Prostate gland (tissue), 2 donors: Measurements from ENCODE around the gene EDN2. TPM values are rescaled to one million over a fixed set of nuclear protein-coding genes. Genes with fewer than 3 reads are reported as not detected.

Experiments
- DNase-seq: peaks from one replicate; pipeline ENCODE4 v3.0.0-alpha.2; 2019; ENCODE audit warnings: low spot score
- H3K27ac ChIP-seq, 2 donors: fragments of 200-600 bp; sonication (generic); 2 replicates each; pipeline ENCODE4 v1.5.1; 2017 to 2019
- H3K27me3 ChIP-seq: fragments of 200-600 bp; sonication (generic); replicated peaks from 2 replicates; pipeline ENCODE4 v1.5.1; 2019; ENCODE audit not compliant: insufficient read depth
- H3K36me3 ChIP-seq, 2 donors: fragments of 200-600 bp; sonication (generic); 1 replicate in 1 of 2; 2 replicates in 1 of 2; pipeline versions ENCODE4 v1.5.1 to v1.8.1; 2017 to 2019
- H3K4me1 ChIP-seq: fragments of 200-600 bp; sonication (generic); replicated peaks from 2 replicates; pipeline ENCODE4 v1.5.1; 2019
- H3K4me3 ChIP-seq, 2 donors: fragments of 200-600 bp; sonication (generic); 2 replicates each; pipeline ENCODE4 v1.5.1; 2017 to 2019
- H3K9me3 ChIP-seq: fragments of 200-600 bp; sonication (generic); 2 replicates; pipeline ENCODE4 v1.5.1; 2017
- POLR2A ChIP-seq: fragments of 450-650 bp; IDR thresholded peaks from one replicate; pipeline ENCODE4 v1.6.1; 2016; ENCODE audit warnings: antibody characterized with exemption, mild to moderate bottlenecking
- POLR2AphosphoS5 ChIP-seq: sonication (generic); formaldehyde crosslinking; IDR thresholded peaks from one replicate; pipeline ENCODE4 v1.6.1; 2017; ENCODE audit warnings: antibody characterized with exemption
- WGBS: methylation state at CpG from one replicate; pipeline ENCODE4 v1.1.5; 2018; 5-methylcytosine and 5-hydroxymethylcytosine counted together
- intact Hi-C: fragments of 100-400 bp; cut with DNase I; formaldehyde crosslinking; loops from one replicate; pipeline ENCODE4 v1.14.2; 2022
- total RNA-seq, 2 donors: library from RNA; depleted of rRNA; stranded (reverse); fragments of >200 nt; gene quantifications; one replicate each; pipeline ENCODE4 v1.1.0, GENCODE V29; 2016
- TF ChIP-seq, protein P1 (sequence below), 4 experiments: fragments of 200-600 bp in 2 of 4; fragments of 450-650 bp in 2 of 4; sonication (generic) in 2 of 4; IDR thresholded peaks; 1 replicate in 3 of 4; 2 replicates in 1 of 4; pipeline ENCODE4 v1.5.1; 2016 to 2019; ENCODE audit warnings: antibody characterized with exemption in 4 of 4, mild to moderate bottlenecking in 2 of 4, moderate library complexity in 2 of 4

The EDN2 gene
- total RNA-seq, 2 donors from 2014 or later, result 2.6 to 12.6 TPM

DNA sequence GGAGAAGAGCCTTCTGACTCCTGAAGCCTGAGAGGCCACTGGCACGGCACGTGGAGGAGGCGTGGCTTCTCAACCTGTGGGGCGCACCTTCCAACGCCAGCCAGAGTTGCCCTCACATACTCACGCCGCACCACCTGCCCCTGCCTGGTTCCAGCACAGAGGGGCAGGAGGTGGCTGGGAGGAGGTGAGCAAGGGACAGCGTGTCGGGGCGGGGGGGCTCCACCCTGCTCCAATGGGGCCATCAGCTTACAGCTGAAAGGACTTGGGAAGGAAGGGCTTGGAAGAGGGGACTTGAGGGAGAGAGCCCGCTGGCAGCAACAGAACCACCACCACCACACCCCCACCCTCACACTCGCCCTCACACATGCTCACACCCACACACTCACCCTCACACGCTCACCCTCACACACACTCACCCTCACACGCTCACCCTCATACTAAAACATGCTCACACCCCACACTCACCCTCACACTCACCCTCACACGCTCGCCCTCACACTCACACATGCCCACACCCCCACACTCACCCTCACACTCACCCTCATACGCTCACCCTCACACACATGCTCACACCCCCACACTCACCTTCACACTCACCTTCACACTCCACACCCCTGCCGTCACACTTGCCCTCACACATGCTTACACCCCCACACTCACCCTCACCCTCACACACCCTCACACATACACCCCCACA is 41.6 kb upstream of the EDN2 start:
- Histone ChIP-seq H3K9me3 (no peaks in the 10 kb centered on the region), H3K36me3 (no peaks in the 10 kb centered on the region), H3K27me3 (no peaks in the 10 kb centered on the region), H3K4me3 (no peak overlapping the region), H3K4me1 (no peaks in the 10 kb centered on the region), H3K27ac (no peak overlapping the region)
- intact Hi-C loops, result no loop called here
- DNase-seq, result no peak
- WGBS, result 67% methylated on average over 14 of the region's 18 CpGs
- TF ChIP-seq, protein P1, sequence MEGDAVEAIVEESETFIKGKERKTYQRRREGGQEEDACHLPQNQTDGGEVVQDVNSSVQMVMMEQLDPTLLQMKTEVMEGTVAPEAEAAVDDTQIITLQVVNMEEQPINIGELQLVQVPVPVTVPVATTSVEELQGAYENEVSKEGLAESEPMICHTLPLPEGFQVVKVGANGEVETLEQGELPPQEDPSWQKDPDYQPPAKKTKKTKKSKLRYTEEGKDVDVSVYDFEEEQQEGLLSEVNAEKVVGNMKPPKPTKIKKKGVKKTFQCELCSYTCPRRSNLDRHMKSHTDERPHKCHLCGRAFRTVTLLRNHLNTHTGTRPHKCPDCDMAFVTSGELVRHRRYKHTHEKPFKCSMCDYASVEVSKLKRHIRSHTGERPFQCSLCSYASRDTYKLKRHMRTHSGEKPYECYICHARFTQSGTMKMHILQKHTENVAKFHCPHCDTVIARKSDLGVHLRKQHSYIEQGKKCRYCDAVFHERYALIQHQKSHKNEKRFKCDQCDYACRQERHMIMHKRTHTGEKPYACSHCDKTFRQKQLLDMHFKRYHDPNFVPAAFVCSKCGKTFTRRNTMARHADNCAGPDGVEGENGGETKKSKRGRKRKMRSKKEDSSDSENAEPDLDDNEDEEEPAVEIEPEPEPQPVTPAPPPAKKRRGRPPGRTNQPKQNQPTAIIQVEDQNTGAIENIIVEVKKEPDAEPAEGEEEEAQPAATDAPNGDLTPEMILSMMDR (IDR thresholded peaks at IDR 0.05), result no peak
- TF ChIP-seq POLR2AphosphoS5 (no peak), POLR2A (no peak)

DNA sequence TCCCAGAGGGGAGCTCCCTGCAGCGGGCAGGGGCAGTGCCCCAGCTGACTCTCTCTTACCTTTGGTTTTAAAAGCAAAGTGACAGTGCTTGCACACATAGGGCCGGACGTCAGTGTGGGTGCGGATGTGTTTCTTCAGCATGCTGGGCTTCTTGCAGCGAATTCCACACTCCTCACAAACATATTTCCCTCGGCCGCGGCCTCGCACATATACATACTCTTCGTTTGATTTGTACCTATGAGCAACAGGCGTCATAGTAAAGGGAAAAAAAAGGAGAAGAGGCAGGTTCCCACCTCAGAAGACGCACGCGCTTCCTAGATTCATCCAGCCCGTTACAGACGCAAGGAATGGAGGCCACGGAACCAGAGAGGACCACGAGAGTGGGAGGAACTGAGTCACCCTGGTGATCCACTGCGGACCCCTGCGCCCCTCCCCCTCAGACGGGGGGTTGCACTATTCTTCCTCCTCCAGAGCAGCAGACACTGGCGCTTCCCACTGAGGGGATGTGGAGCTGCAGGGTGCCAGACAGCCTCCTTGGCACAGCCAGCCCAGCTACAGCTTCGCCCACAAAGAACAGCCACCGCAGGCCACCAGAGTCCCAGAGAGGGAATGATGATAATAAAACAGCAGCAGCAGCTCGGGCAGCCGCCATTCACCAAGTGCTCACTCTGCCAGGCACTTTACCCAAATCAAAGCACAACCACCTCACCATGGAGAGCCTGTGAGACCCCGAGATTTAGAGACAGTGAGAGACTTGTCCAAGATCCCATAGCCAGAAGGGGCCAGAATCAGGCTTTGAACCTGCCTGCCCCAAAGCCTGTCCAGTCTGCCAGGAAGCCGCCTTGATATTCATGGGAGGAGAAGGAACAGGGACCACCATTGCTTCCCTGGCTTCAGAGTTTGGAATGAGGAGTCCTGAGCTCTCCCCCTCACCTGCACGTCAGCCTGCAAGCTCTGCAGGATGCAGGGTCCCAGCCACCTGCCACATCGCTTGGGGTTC is 40.5 kb upstream of the EDN2 start:
- Histone ChIP-seq H3K4me3 (no peak overlapping the region), H3K4me1 (no peaks in the 10 kb centered on the region), H3K27me3 (no peaks in the 10 kb centered on the region), H3K36me3 (no peaks in the 10 kb centered on the region), H3K27ac (no peak overlapping the region), H3K9me3 (no peaks in the 10 kb centered on the region)
- no peak for DNase-seq
- intact Hi-C loops, result no loop called here
- TF ChIP-seq, protein P1 (IDR thresholded peaks at IDR 0.05), result no peak
- TF ChIP-seq POLR2AphosphoS5 (no peak), POLR2A (no peak)
- 84% methylated on average over 30 of the region's 30 CpGs for WGBS

DNA sequence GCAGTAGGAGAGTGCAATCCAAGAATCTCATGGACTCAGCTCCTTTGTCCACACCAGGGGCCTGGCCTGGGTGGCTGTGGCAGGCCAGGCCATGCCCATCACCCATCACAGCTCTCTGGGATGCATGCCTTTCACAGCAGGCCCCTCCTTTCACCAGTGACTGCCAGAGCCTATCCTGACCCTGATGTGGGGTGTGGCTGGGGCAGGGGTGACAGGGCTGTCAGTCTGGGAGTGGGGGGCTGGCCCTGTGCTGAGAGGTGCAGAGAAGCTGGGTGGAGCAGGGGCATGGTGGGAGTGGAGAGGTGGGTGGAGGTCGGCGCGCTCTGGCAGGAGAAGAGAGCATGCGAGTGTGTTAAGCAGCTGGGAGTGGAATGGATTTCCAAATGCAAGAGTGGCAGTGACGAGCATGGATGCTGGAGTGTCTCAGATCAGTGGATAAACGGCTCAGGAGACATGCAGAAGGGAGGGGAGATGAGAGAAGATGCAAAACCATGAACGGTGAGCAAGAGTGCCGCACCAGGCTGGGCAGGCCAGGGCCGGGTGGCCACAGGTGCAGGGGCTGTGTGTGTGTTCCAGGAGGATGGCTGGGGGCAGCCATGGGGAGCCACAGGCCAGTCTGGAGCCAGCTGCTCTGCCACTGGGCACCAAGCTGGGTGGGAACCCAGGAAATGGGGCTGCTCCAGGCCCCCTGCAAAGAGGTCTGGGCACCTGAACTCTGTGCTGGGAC is 39.6 kb upstream of the EDN2 start:
- Histone ChIP-seq H3K4me3 (no peak overlapping the region), H3K27ac (no peak overlapping the region), H3K9me3 (no peaks in the 10 kb centered on the region), H3K36me3 (no peaks in the 10 kb centered on the region), H3K4me1 (no peaks in the 10 kb centered on the region), H3K27me3 (no peaks in the 10 kb centered on the region)
- WGBS, result 78% methylated on average over 9 of the region's 9 CpGs
- intact Hi-C loops, result no loop called here
- TF ChIP-seq POLR2A, result no peak
- no peak for TF ChIP-seq POLR2AphosphoS5
- TF ChIP-seq, protein P1 (IDR thresholded peaks at IDR 0.05), result no peak
- DNase-seq, result no peak

DNA sequence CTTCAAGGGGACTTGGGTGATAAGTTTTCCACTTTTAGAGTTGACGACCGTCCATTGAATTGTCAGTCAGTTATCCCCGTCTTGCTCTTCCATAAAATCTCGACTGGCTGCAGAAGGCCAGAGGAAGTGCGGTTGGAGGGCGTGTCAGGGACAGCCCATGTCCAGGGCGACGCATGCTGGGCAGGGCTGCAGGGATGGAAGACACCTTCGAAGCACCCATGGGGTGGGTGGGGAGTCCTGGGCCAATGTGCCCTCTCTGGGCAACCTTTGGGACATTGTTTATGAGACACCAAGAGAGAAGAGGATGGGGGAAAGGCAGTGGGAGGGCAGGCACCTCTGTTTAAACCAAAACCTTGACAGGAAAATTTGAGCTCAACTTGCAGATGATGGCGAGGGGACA is 38.6 kb upstream of the EDN2 start:
- WGBS, result 82% methylated on average over 10 of the region's 10 CpGs
- intact Hi-C loops, result no loop called here

More for the DNA sequence above, 38.6 kb upstream of the EDN2 start:
- Histone ChIP-seq H3K27ac (no peak overlapping the region), H3K9me3 (no peaks in the 10 kb centered on the region), H3K36me3 (no peaks in the 10 kb centered on the region), H3K4me3 (no peak overlapping the region), H3K4me1 (no peaks in the 10 kb centered on the region), H3K27me3 (no peaks in the 10 kb centered on the region)
- DNase-seq, result no peak
- TF ChIP-seq POLR2AphosphoS5 (no peak), POLR2A (no peak)
- TF ChIP-seq, protein P1 (IDR thresholded peaks at IDR 0.05), result no peak
